K562 (cell line): ENCODE data around the gene FAM24A. TPM values are rescaled to one million over a fixed set of nuclear protein-coding genes. Genes with fewer than 3 reads are reported as not detected.

ENCODE experiments used
- AFF1 ChIP-seq, 2 experiments: fragments of 450-650 bp; IDR thresholded peaks; 2 replicates each; pipeline ENCODE4 v1.6.1; 2018; ENCODE audit warnings: mild to moderate bottlenecking in 2 of 2, low read depth in 1 of 2; ENCODE audit not compliant: partially characterized antibody in 2 of 2
- ATF3 ChIP-seq, 2 experiments: fragments of 450-650 bp in 1 of 2; sonication (generic) in 1 of 2; formaldehyde crosslinking in 1 of 2; IDR thresholded peaks in 1 of 2; conservative IDR thresholded peaks in 1 of 2; 2 replicates each; pipeline versions ENCODE4 v1.6.1 to v1.8.1; 2016 to 2023; ENCODE audit warnings: mild to moderate bottlenecking in 2 of 2, moderate library complexity in 2 of 2, inconsistent platforms in 1 of 2, missing genetic modification reagents in 1 of 2
- BRF1 ChIP-seq: IDR thresholded peaks from 3 replicates; pipeline ENCODE4 v1.6.1; 2011; ENCODE audit warnings: borderline replicate concordance, mild to moderate bottlenecking; ENCODE audit not compliant: insufficient read length; ENCODE audit errors: extremely low read depth
- CHD1 ChIP-seq: fragments of 200-600 bp; sonication (generic); IDR thresholded peaks from one replicate; pipeline ENCODE4 v1.6.1; 2012; ENCODE audit warnings: mild to moderate bottlenecking, moderate library complexity, low read length, inconsistent platforms
- EP300 ChIP-seq: IDR thresholded peaks from 2 replicates; pipeline ENCODE4 v1.6.1; 2012; ENCODE audit warnings: low read length, improper control_type of control experiment
- ETV1 ChIP-seq: fragments of 450-650 bp; conservative IDR thresholded peaks from 2 replicates; pipeline ENCODE4 v1.6.1; 2016; ENCODE audit warnings: missing genetic modification characterization, control low read depth, low read depth, missing compliant biosample characterization
- HDAC8 ChIP-seq: fragments of 450-650 bp; IDR thresholded peaks from 2 replicates; pipeline ENCODE4 v1.6.1; 2016; ENCODE audit warnings: mild to moderate bottlenecking, missing genetic modification characterization, moderate library complexity, missing compliant biosample characterization
- HMG20A ChIP-seq: fragments of 450-650 bp; formaldehyde crosslinking; conservative IDR thresholded peaks from 2 replicates; pipeline ENCODE4 v1.4.0; 2020; ENCODE audit warnings: mild to moderate bottlenecking, mixed read lengths
- ID3 ChIP-seq, 2 experiments: fragments of 250-450 bp in 1 of 2; fragments of 450-650 bp in 1 of 2; sonication (Bioruptor Pico) in 1 of 2; IDR thresholded peaks; 2 replicates each; pipeline versions ENCODE4 v1.6.1 to v1.8.0; 2016 to 2021; ENCODE audit warnings: mild to moderate bottlenecking in 2 of 2, moderate library complexity in 2 of 2, missing compliant biosample characterization in 1 of 2, missing genetic modification characterization in 1 of 2
- KHSRP ChIP-seq: fragments of 450-650 bp; IDR thresholded peaks from 2 replicates; pipeline ENCODE4 v1.6.1; 2017
- MAFG ChIP-seq: fragments of 450-650 bp; conservative IDR thresholded peaks from 2 replicates; pipeline ENCODE4 v1.6.1; 2016; ENCODE audit warnings: missing genetic modification characterization, missing compliant biosample characterization
- MXI1 ChIP-seq: IDR thresholded peaks from 2 replicates; pipeline ENCODE4 v1.6.1; 2011; ENCODE audit warnings: low read depth, mild to moderate bottlenecking, improper control_type of control experiment, low read length
- NFRKB ChIP-seq: fragments of 450-650 bp; IDR thresholded peaks from 2 replicates; pipeline ENCODE4 v1.6.1; 2016; ENCODE audit warnings: low read depth
- PRMT5 ChIP-seq: sonication (generic); formaldehyde crosslinking; IDR thresholded peaks from 2 replicates; pipeline ENCODE4 v1.5.0; 2020; ENCODE audit warnings: missing genetic modification reagents
- SAFB ChIP-seq: fragments of 200-400 bp; formaldehyde crosslinking; IDR thresholded peaks from 2 replicates; pipeline ENCODE4 v1.6.1; 2017; ENCODE audit warnings: low read depth, low read length, borderline replicate concordance
- SNIP1 ChIP-seq: fragments of 450-650 bp; IDR thresholded peaks from 2 replicates; pipeline ENCODE4 v1.7.1; 2017; ENCODE audit warnings: low read depth, mild to moderate bottlenecking
- TAL1 ChIP-seq: fragments of 450-650 bp; IDR thresholded peaks from 2 replicates; pipeline ENCODE4 v1.6.1; 2016; ENCODE audit warnings: mild to moderate bottlenecking
- TFE3 ChIP-seq: fragments of 450-650 bp; formaldehyde crosslinking; IDR thresholded peaks from 2 replicates; pipeline ENCODE4 v1.4.0; 2020; ENCODE audit warnings: mild to moderate bottlenecking, mixed read lengths
- USF1 ChIP-seq: sonication (generic); formaldehyde crosslinking; IDR thresholded peaks from 2 replicates; pipeline ENCODE4 v1.9.0; 2022; ENCODE audit warnings: mild to moderate bottlenecking, missing genetic modification reagents
- ZNF444 ChIP-seq: fragments of 250-450 bp; sonication (Bioruptor Pico); IDR thresholded peaks from 2 replicates; pipeline ENCODE4 v1.4.0; 2020; ENCODE audit warnings: mild to moderate bottlenecking, moderate library complexity
- ZNF76 ChIP-seq: fragments of 250-450 bp; sonication (Bioruptor Pico); IDR thresholded peaks from 2 replicates; pipeline ENCODE4 v1.4.0; 2020; ENCODE audit warnings: mild to moderate bottlenecking, moderate library complexity, borderline replicate concordance
- polyA plus RNA-seq, 8 experiments: library from polyadenylated mRNA; depleted of rRNA in 4 of 8; stranded (reverse) in 5 of 8; unstranded in 3 of 8; fragments of >200 nt; fragmentation: Nextera tagmentation in 2 of 8; fragmentation: Illumina TruSeq in 1 of 8; extraction: Ambion mirVana in 2 of 8; extraction: Trizol in 1 of 8; gene quantifications; 2 replicates each; pipeline versions ENCODE4 v1.2.1 to v1.2.3, GENCODE V29; 2011 to 2014; ENCODE audit warnings: inconsistent platforms in 1 of 8, missing spikeins in 1 of 8
- total RNA-seq, 7 experiments: library from RNA; depleted of rRNA in 6 of 7; stranded (reverse); fragments of >200 nt in 6 of 7; fragmentation: Illumina TruSeq in 2 of 7; extraction: Trizol in 2 of 7; gene quantifications; 2 replicates each; pipeline versions ENCODE4 v1.2.1 to v1.2.3, GENCODE V29; 2011 to 2021; ENCODE audit warnings: low replicate concordance in 1 of 7

Gene FAM24A
- total and polyA plus RNA-seq, 9 of the 15 experiments (the other 6 are each of a cell fraction or from before 2014, with no cell fraction given) = not detected

- TF ChIP-seq TFE3 (no peak), MAFG (no peak), NFRKB (no peak), ZNF444 (CRISPR knock-in tag) (no peak), TAL1 (peak; percentile 82), ATF3 (IDR thresholded peaks at IDR 0.05) (peak; percentile 62), ATF3 (CRISPR knock-in tag; conservative IDR thresholded peaks at IDR 0.05) (no peak), ZNF76 (no peak), PRMT5 (CRISPR knock-in tag) (no peak), SAFB (no peak), ETV1 (tag) (no peak), CHD1 (no peak), MXI1 (no peak), HDAC8 (tag) (no peak), SNIP1 (no peak), BRF1 (no peak), USF1 (no peak), AFF1 (IDR thresholded peaks at IDR 0.05; ENCODE audit: low read depth in 1 of 2, partially characterized antibody in 2 of 2) (no peak), HMG20A (CRISPR knock-in tag) (no peak), KHSRP (no peak), ID3 (CRISPR knock-in tag; IDR thresholded peaks at IDR 0.05) (no peak), ID3 (tag; IDR thresholded peaks at IDR 0.05) (0 out of 2 replicates have a peak, but pooled peaks have one; percentile 31), EP300 (peak; percentile 65)
These were observed 48.7 kb upstream of the FAM24A start (continued) for GRCh38 chr10:122861711-122862161.
